Endothelial cell of umbilical vein (primary cell): ENCODE data around the gene APOB. TPM values are rescaled to one million over a fixed set of nuclear protein-coding genes. Genes with fewer than 3 reads are reported as not detected.

Source experiments
- BruUV-seq: library from RNA; stranded (reverse); fragments of 400-500 nt; replicated peaks from 2 replicates; lab custom pipeline; 2021; lab: Mats Ljungman, UMichigan
- CTCF ChIA-PET: fragments of 300-600, 350-600 bp; sonication (Branson Sonifier 250); formaldehyde crosslinking; loops from one replicate; lab custom pipeline; 2021; ENCODE audit warnings: antibody characterized with exemption, inconsistent platforms; lab: Charles Lee
- POLR2A ChIA-PET: fragments of 300-600, 350-600 bp; sonication (Branson Sonifier 250); formaldehyde crosslinking; loops from one replicate; lab custom pipeline; 2021; ENCODE audit warnings: antibody characterized with exemption, inconsistent platforms; lab: Charles Lee
- DNase-seq: peaks from one replicate; pipeline ENCODE4 v3.0.0-alpha.2; 2011; ENCODE audit warnings: low read depth, low spot score
- FAIRE-seq: peaks from 2 replicates; lab custom pipeline; 2011; peaks lifted over from hg19 to GRCh38; lab: Jason Lieb, UNC
- H2AFZ ChIP-seq: 2 replicates; pipeline ENCODE4 v1.6.0; 2012; ENCODE audit warnings: low read depth, low read length, control low read depth, inconsistent platforms
- H3K27ac ChIP-seq: 2 replicates; pipeline ENCODE4 v1.5.1; 2011; ENCODE audit warnings: low read depth, mild to moderate bottlenecking, control low read depth, low read length, moderate library complexity; ENCODE audit not compliant: insufficient read depth
- H3K27me3 ChIP-seq, 2 experiments: 2 replicates each; pipeline versions ENCODE4 v1.6.0 to v1.6.1; 2011; ENCODE audit warnings: low read length in 2 of 2, mixed read lengths in 1 of 2; ENCODE audit not compliant: control insufficient read depth in 2 of 2, insufficient read depth in 2 of 2
- H3K36me3 ChIP-seq, 2 experiments: 2 replicates in 1 of 2; 3 replicates in 1 of 2; pipeline ENCODE4 v1.5.1; 2011; ENCODE audit warnings: low read length in 2 of 2, mild to moderate bottlenecking in 1 of 2, moderate library complexity in 1 of 2; ENCODE audit not compliant: control insufficient read depth in 2 of 2, insufficient read depth in 2 of 2; ENCODE audit errors: extremely low read depth in 1 of 2
- H3K4me1 ChIP-seq: 3 replicates; pipeline ENCODE4 v1.5.1; 2011; ENCODE audit warnings: mild to moderate bottlenecking, low read length; ENCODE audit not compliant: control insufficient read depth, insufficient read depth; ENCODE audit errors: extremely low read depth
- H3K4me2 ChIP-seq: 2 replicates; pipeline ENCODE4 v1.6.1; 2011; ENCODE audit warnings: low read length, control low read depth, mixed read lengths; ENCODE audit not compliant: insufficient read depth
- H3K4me3 ChIP-seq, 3 experiments: fragments of 200-600 bp in 1 of 3; sonication (generic), shearing (Covaris generic) in 1 of 3; replicated peaks in 1 of 3; 2 replicates each; pipeline ENCODE4 v1.5.1; 2011 to 2016; ENCODE audit warnings: control low read depth in 3 of 3, low read length in 3 of 3, mild to moderate bottlenecking in 2 of 3, inconsistent platforms in 1 of 3, low read depth in 1 of 3, moderate library complexity in 1 of 3; ENCODE audit not compliant: insufficient read depth in 1 of 3
- H3K79me2 ChIP-seq: 2 replicates; pipeline ENCODE4 v1.6.0; 2012; ENCODE audit warnings: low read length, inconsistent platforms; ENCODE audit not compliant: control insufficient read depth, insufficient read depth
- H3K9ac ChIP-seq: replicated peaks from 2 replicates; pipeline ENCODE3; 2011; ENCODE audit warnings: low read length, control low read depth; ENCODE audit not compliant: insufficient read depth; ENCODE audit errors: extremely low read depth
- H3K9me1 ChIP-seq: replicated peaks from 3 replicates; pipeline ENCODE4 v1.6.0; 2011; ENCODE audit warnings: mild to moderate bottlenecking, low read length; ENCODE audit not compliant: control insufficient read depth, insufficient read depth; ENCODE audit errors: extremely low read depth
- H3K9me3 ChIP-seq: replicated peaks from 2 replicates; pipeline ENCODE4 v1.5.1; 2012; ENCODE audit warnings: low read length, inconsistent platforms; ENCODE audit not compliant: control insufficient read depth, insufficient read depth
- H4K20me1 ChIP-seq: replicated peaks from 2 replicates; pipeline ENCODE3; 2011; ENCODE audit warnings: mild to moderate bottlenecking, low read length; ENCODE audit not compliant: control insufficient read depth, insufficient read depth; ENCODE audit errors: extremely low read depth
- CTCF ChIP-seq, 2 donors: IDR thresholded peaks; 1 replicate in 1 of 2; 2 replicates in 1 of 2; pipeline ENCODE4 v1.5.1; 2011; ENCODE audit warnings: low read length in 2 of 2, mild to moderate bottlenecking in 2 of 2, moderate library complexity in 2 of 2, control low read depth in 1 of 2, inconsistent platforms in 1 of 2, low read depth in 1 of 2; ENCODE audit not compliant: insufficient read depth in 1 of 2; ENCODE audit errors: extremely low read depth in 1 of 2
- EZH2 ChIP-seq: IDR thresholded peaks from 2 replicates; pipeline ENCODE4 v1.6.1; 2012; ENCODE audit warnings: borderline replicate concordance, low read depth, mild to moderate bottlenecking, moderate library complexity, low read length, inconsistent platforms; ENCODE audit not compliant: severe bottlenecking
- MYC ChIP-seq: IDR thresholded peaks from one replicate; pipeline ENCODE4 v1.6.1; 2011; ENCODE audit warnings: mild to moderate bottlenecking, low read depth, low read length
- dilution Hi-C: fragments of 300-500 bp; cut with MboI; formaldehyde crosslinking; loops from one replicate; pipeline ENCODE4 v1.15.0; 2019; ENCODE audit warnings: low sequenced_read_pairs; ENCODE audit not compliant: extremely low pct_ligation_motif_present
- intact Hi-C: fragments of 100-400 bp; cut with micrococcal nuclease; formaldehyde crosslinking; loops from one replicate; pipeline ENCODE4 v1.10.0; 2022
- polyA plus RNA-seq, 4 experiments: library from polyadenylated mRNA; depleted of rRNA in 3 of 4; stranded (reverse) in 3 of 4; unstranded in 1 of 4; fragments of >200 nt; gene quantifications; 2 replicates each; pipeline versions ENCODE4 v1.2.1 to v1.2.3, GENCODE V29; 2011 to 2012; ENCODE audit warnings: missing spikeins in 1 of 4
- total RNA-seq: library from RNA; stranded (reverse); gene quantifications from 2 replicates; pipeline ENCODE4 v1.2.3, GENCODE V29; 2021
- TF ChIP-seq, protein P1 (sequence below): IDR thresholded peaks from 2 replicates; pipeline ENCODE4 v1.6.1; 2011; ENCODE audit not compliant: insufficient read depth, insufficient read length

Gene APOB
- total and polyA plus RNA-seq, 2 donors (not counting 3 experiments of a cell fraction or from before 2014, with no cell fraction given): 0.07 to 0.09 TPM

- Histone ChIP-seq H3K4me3 (no peak overlapping the region), H3K79me2 (no peaks in the 10 kb centered on the region), H3K27me3 (no peaks in the 10 kb centered on the region), H4K20me1 (no peaks in the 10 kb centered on the region), H3K36me3 (no peaks in the 10 kb centered on the region), H3K9ac (no peak overlapping the region), H3K9me3 (no peaks in the 10 kb centered on the region), H2AFZ (no peak overlapping the region), H3K9me1 (no peaks in the 10 kb centered on the region), H3K27ac (no peak overlapping the region), H3K4me1 (no peaks in the 10 kb centered on the region), H3K4me2 (no peak overlapping the region)
- FAIRE-seq (no peak), DNase-seq (no peak)
- dilution Hi-C loops: no loop called here
- intact Hi-C loops: no loop called here
- no peak for TF ChIP-seq CTCF (IDR thresholded peaks at IDR 0.05; ENCODE audit: extremely low read depth in 1 of 2, insufficient read depth in 1 of 2, low read depth in 1 of 2, low read length in 2 of 2)
- no peak for TF ChIP-seq MYC
- no peak for TF ChIP-seq EZH2
- TF ChIP-seq, protein P1, sequence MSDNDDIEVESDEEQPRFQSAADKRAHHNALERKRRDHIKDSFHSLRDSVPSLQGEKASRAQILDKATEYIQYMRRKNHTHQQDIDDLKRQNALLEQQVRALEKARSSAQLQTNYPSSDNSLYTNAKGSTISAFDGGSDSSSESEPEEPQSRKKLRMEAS: no peak
- ChIA-PET CTCF (interaction anchor here (1.5 kb wide), 1 partner anchor 322 kb away, joined by 4 read pairs; no protein-coding TSS in a partner anchor), POLR2A (no interaction called here)
- BruUV-seq: no TSS peak
These were observed 61.0 kb downstream of the APOB start for GRCh38 chr2:20982861-20983260.
